D721Med (cell line): Measurements from ENCODE around the gene SMURF2.

Experiments
- DNase-seq: peaks from one replicate; pipeline ENCODE4 v3.0.0; 2011; ENCODE audit warnings: low spot score; ENCODE audit not compliant: insufficient read length
- FAIRE-seq: peaks from 2 replicates; lab custom pipeline; 2011; peaks lifted over from hg19 to GRCh38; lab: Jason Lieb, UNC
- CTCF ChIP-seq: IDR thresholded peaks from 2 replicates; pipeline ENCODE4 v1.5.1; 2012; ENCODE audit warnings: mild to moderate bottlenecking, control low read depth; ENCODE audit not compliant: insufficient read depth; ENCODE audit errors: missing control alignments

Gene SMURF2

GRCh38 chr17:64627797-64628196 lies 34.3 kb downstream of the SMURF2 start:
- no peak for TF ChIP-seq CTCF
- FAIRE-seq (no peak), DNase-seq (no peak)

- DNase-seq: no peak
- no peak for FAIRE-seq
- TF ChIP-seq CTCF: no peak
Measured at GRCh38 chr17:64626827-64627226, 35.3 kb downstream of the SMURF2 start.

GRCh38 chr17:64625541-64625940 lies 36.6 kb downstream of the SMURF2 start:
- FAIRE-seq (no peak), DNase-seq (no peak)
- TF ChIP-seq CTCF: no peak

- no peak for DNase-seq
- no peak for TF ChIP-seq CTCF
- no peak for FAIRE-seq
Measured at GRCh38 chr17:64622931-64623654, 39.0 kb downstream of the SMURF2 start.

GRCh38 chr17:64621772-64622171 lies 40.3 kb downstream of the SMURF2 start:
- FAIRE-seq (no peak), DNase-seq (no peak)
- TF ChIP-seq CTCF: no peak

GRCh38 chr17:64618848-64619247 lies 43.3 kb downstream of the SMURF2 start:
- no peak for TF ChIP-seq CTCF
- no peak for DNase-seq
- no peak for FAIRE-seq

GRCh38 chr17:64617125-64617780 lies 44.9 kb downstream of the SMURF2 start:
- no peak for DNase-seq
- FAIRE-seq: no peak
- TF ChIP-seq CTCF: no peak
